ENCODE results near the gene FADS2. TPM values are rescaled to one million over a fixed set of nuclear protein-coding genes. Genes with fewer than 3 reads are reported as not detected.

FADS2 gene
- total RNA-seq, 1 donor from 2014 or later, result 402 TPM

DNA sequence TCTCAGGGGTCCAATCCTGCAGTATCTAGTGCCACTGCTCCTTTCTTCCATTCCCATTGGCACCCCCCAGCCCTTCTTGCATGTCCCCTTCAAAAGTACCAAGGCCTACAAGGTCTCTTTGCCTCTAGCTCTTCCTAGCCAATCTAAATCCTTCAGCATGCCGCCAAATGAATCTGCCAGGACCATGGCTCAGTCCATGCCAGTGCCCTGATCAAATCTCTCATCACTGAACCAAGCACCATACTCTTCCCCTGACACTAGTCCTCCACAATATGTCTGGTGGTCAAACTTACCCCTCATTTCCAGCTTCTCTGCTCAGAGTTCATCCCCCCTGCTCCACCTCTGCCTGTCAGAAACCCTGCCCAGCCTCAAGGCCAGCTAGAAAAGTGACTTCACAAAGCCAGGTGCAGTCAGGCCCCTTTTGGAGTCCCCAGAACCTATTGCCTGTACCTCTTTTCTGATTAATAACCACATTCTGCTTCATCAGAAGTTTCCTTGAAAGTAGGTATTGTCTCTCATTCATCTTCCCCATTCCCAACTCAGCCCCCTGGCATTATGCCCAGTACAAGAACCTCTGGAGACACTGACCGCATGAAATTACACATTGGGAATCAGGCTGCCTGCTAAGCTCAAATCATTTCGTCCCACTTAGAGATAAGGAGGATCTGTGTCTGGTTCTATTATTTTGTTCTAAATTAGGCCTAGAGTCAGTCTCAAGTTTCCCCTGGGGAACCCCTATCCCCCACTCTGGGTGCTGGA, 24.0 kb upstream of the FADS2 start:
- DNase-seq (ENCODE audit: low spot score, unreplicated experiment), result no peak
- Mint-ChIP-seq H3K4me1 (ENCODE audit: low read depth) (no peaks in the 10 kb centered on the region), H3K4me3 (ENCODE audit: low read depth) (no peak overlapping the region), H3K9me3 (ENCODE audit: low read depth) (no peaks in the 10 kb centered on the region), H3K36me3 (ENCODE audit: insufficient read depth) (peaks cover 29% of the 10 kb centered on the region), H3K27ac (peak overlapping the region; percentile 10), H3K27me3 (no peaks in the 10 kb centered on the region)
- TF ChIP-seq, protein P1, sequence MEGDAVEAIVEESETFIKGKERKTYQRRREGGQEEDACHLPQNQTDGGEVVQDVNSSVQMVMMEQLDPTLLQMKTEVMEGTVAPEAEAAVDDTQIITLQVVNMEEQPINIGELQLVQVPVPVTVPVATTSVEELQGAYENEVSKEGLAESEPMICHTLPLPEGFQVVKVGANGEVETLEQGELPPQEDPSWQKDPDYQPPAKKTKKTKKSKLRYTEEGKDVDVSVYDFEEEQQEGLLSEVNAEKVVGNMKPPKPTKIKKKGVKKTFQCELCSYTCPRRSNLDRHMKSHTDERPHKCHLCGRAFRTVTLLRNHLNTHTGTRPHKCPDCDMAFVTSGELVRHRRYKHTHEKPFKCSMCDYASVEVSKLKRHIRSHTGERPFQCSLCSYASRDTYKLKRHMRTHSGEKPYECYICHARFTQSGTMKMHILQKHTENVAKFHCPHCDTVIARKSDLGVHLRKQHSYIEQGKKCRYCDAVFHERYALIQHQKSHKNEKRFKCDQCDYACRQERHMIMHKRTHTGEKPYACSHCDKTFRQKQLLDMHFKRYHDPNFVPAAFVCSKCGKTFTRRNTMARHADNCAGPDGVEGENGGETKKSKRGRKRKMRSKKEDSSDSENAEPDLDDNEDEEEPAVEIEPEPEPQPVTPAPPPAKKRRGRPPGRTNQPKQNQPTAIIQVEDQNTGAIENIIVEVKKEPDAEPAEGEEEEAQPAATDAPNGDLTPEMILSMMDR (IDR thresholded peaks at IDR 0.05; ENCODE audit: unreplicated experiment), result no peak

DNA sequence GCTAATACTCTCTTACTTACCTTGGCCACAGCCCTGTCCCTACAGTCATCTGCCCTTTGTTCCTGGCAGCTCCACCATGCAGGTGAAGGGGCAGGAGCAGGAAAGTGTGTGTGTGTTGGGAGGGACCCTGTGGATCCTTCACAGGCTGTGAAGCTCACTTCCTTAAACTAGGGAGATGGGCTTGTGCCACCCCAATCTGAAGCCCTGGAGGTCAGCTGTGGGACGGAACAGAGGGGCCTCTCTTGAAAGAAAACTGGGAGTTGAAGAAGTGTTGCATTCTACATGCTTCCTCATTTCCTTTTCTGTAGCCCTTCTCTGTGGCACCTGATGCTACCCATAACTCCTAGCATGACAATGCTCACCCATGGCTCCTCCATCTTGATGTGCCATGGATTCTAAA, 23.0 kb upstream of the FADS2 start:
- Mint-ChIP-seq H3K4me3 (ENCODE audit: low read depth) (no peak overlapping the region), H3K4me1 (ENCODE audit: low read depth) (no peaks in the 10 kb centered on the region), H3K27ac (no peak overlapping the region), H3K9me3 (ENCODE audit: low read depth) (no peaks in the 10 kb centered on the region), H3K36me3 (ENCODE audit: insufficient read depth) (peaks cover 32% of the 10 kb centered on the region), H3K27me3 (no peaks in the 10 kb centered on the region)
- no peak for DNase-seq (ENCODE audit: low spot score, unreplicated experiment)
- TF ChIP-seq, protein P1 (IDR thresholded peaks at IDR 0.05; ENCODE audit: unreplicated experiment), result no peak

DNA sequence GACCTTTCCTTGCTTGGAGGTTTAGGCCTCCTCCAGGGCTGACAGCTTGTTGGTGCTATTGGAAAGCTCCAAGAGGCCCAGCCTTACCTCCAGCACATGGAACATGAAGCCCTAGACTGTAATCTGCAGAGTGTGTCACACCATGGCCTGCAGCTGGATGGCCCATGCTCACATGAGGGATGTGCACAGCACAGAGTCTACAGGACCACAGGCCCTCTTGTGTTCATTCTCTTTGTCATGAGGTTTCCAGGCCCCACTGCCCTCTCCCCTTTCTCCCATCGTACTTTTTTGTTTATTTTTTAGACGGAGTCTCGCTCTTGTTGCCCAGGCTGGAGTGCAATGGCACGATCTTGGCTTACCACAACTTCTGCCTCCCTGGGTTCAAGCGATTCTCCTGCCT, 21.3 kb upstream of the FADS2 start:
- H3K4me3 Mint-ChIP-seq (ENCODE audit: low read depth), result no peak overlapping the region
- no peak overlapping the region for H3K27ac Mint-ChIP-seq
- no peak for DNase-seq (ENCODE audit: low spot score, unreplicated experiment)
- no peaks in the 10 kb centered on the region for H3K4me1 Mint-ChIP-seq (ENCODE audit: low read depth)
- TF ChIP-seq, protein P1 (IDR thresholded peaks at IDR 0.05; ENCODE audit: unreplicated experiment), result no peak
- H3K36me3 Mint-ChIP-seq (ENCODE audit: insufficient read depth), result peaks cover 30% of the 10 kb centered on the region
- H3K9me3 Mint-ChIP-seq (ENCODE audit: low read depth), result no peaks in the 10 kb centered on the region
- H3K27me3 Mint-ChIP-seq, result no peaks in the 10 kb centered on the region

DNA sequence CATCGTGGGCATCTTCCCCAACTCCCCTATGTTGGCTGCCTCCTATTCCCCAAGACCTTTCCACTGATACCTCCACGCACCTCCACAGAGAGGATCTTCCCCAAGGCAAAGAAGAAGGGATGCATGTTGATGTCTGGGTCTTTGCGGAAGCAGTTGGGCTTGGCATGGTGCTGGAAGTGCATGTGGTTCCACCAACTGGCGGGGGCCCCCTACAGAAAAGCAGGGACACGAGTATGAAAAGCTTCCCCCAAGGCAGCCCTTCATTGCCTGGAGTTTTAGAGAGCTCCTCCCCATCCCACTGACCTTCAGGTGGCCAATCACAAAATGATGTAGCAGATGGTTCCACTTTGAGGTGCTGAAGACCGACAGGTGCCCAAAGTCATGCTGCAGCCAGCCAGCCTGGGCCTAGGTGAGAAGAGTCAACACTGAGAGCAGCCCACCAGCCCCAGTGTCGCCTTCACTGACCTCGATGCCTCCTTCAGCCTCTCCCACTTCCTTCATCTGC, 17.4 kb upstream of the FADS2 start:
- no peak overlapping the region for H3K4me3 Mint-ChIP-seq (ENCODE audit: low read depth)
- H3K27ac Mint-ChIP-seq, result no peak overlapping the region
- TF ChIP-seq, protein P1 (IDR thresholded peaks at IDR 0.05; ENCODE audit: unreplicated experiment), result no peak
- peaks cover 5% of the 10 kb centered on the region for H3K4me1 Mint-ChIP-seq (ENCODE audit: low read depth)
- H3K27me3 Mint-ChIP-seq, result no peaks in the 10 kb centered on the region
- DNase-seq (ENCODE audit: low spot score, unreplicated experiment), result no peak
- H3K9me3 Mint-ChIP-seq (ENCODE audit: low read depth), result no peaks in the 10 kb centered on the region
- peaks cover 36% of the 10 kb centered on the region for H3K36me3 Mint-ChIP-seq (ENCODE audit: insufficient read depth)

DNA sequence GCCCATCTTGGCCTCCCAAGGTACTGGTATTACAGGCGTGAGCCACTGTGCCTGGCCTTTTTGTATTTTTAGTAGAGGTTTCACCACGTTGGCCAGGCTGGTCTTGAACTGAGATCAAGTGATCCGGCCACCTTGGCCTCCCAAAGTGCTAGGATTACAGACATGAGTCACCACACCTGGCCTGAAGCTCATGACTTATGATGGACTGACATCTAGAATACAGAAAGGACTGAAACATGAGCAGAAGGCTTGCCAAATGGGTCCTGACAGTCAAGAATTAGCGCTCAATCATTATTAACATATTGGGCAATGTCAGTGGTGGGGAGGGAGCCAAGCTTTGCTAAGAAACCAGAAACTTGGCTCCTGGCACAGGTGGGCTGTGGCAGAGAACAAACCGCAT, 16.3 kb upstream of the FADS2 start:
- DNase-seq (ENCODE audit: low spot score, unreplicated experiment), result no peak
- no peak overlapping the region for H3K4me3 Mint-ChIP-seq (ENCODE audit: low read depth)
- no peak overlapping the region for H3K27ac Mint-ChIP-seq
- no peaks in the 10 kb centered on the region for H3K9me3 Mint-ChIP-seq (ENCODE audit: low read depth)
- no peaks in the 10 kb centered on the region for H3K27me3 Mint-ChIP-seq
- peaks cover 5% of the 10 kb centered on the region for H3K4me1 Mint-ChIP-seq (ENCODE audit: low read depth)
- TF ChIP-seq, protein P1 (IDR thresholded peaks at IDR 0.05; ENCODE audit: unreplicated experiment), result no peak
- peaks cover 32% of the 10 kb centered on the region for H3K36me3 Mint-ChIP-seq (ENCODE audit: insufficient read depth)

Measured in progenitor cell of endocrine pancreas (in vitro differentiated cells).